ENCODE data around the gene ABCG1. TPM values are rescaled to one million over a fixed set of nuclear protein-coding genes. Genes with fewer than 3 reads are reported as not detected.

Gene ABCG1
- total and polyA plus RNA-seq, 2 donors (not counting 1 experiment from before 2014, with no cell fraction given), result under 0.01 to 0.12 TPM

DNA sequence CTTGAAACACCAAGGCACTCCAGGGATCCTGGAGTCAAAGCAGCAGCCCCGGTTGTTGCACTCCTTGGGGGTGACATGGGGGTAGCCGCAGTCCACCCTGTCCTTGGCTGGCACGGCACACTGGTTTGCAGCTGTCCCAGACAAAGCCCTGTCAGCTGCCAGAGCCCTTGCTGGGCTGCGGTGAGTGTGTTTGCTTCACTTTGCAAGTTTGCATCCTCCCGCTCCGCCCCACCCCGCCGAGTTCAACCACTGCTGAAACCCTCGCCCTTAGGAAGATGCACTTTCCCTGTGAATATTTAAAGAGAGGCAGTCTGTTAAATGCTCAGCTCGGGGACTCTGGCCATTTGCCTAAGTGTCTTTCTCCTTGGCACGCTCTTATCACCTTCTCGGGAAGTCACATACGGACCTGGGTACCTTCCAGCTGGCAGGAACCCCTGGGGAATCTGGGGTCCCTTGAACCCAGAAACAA is 94.6 kb downstream of the ABCG1 start:
- Histone ChIP-seq H2AFZ (ENCODE audit: low read length) (no peak overlapping the region), H3K27ac (ENCODE audit: insufficient read depth, low read length) (no peak overlapping the region), H3K36me3 (ENCODE audit: control insufficient read depth, insufficient read depth, low read length) (no peaks in the 10 kb centered on the region), H3K4me1 (ENCODE audit: control insufficient read depth, extremely low read depth, insufficient read depth, low read length) (no peaks in the 10 kb centered on the region), H3K9me3 (ENCODE audit: control insufficient read depth, insufficient read depth, low read depth, low read length) (no peaks in the 10 kb centered on the region), H3K4me3 (replicated peaks in 1 of 4; ENCODE audit: control extremely low read depth in 1 of 4, insufficient read depth in 1 of 4, low read depth in 3 of 4, low read length in 4 of 4) (no peak overlapping the region), H3K4me2 (ENCODE audit: extremely low read depth, insufficient read depth, low read length) (no peak overlapping the region), H3K9ac (ENCODE audit: insufficient read depth, low read length) (no peak overlapping the region), H4K20me1 (ENCODE audit: control insufficient read depth, extremely low read depth, insufficient read depth, low read length) (no peaks in the 10 kb centered on the region), H3K27me3 (ENCODE audit: control insufficient read depth, insufficient read depth, low read length) (no peaks in the 10 kb centered on the region), H3K79me2 (ENCODE audit: control insufficient read depth, insufficient read depth, low read length) (no peaks in the 10 kb centered on the region)
- no peak for TF ChIP-seq EZH2 (IDR thresholded peaks at IDR 0.05; ENCODE audit: low read length, missing control alignments)
- TF ChIP-seq, protein P1, sequence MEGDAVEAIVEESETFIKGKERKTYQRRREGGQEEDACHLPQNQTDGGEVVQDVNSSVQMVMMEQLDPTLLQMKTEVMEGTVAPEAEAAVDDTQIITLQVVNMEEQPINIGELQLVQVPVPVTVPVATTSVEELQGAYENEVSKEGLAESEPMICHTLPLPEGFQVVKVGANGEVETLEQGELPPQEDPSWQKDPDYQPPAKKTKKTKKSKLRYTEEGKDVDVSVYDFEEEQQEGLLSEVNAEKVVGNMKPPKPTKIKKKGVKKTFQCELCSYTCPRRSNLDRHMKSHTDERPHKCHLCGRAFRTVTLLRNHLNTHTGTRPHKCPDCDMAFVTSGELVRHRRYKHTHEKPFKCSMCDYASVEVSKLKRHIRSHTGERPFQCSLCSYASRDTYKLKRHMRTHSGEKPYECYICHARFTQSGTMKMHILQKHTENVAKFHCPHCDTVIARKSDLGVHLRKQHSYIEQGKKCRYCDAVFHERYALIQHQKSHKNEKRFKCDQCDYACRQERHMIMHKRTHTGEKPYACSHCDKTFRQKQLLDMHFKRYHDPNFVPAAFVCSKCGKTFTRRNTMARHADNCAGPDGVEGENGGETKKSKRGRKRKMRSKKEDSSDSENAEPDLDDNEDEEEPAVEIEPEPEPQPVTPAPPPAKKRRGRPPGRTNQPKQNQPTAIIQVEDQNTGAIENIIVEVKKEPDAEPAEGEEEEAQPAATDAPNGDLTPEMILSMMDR (conservative IDR thresholded peaks at IDR 0.05 in 1 of 2, IDR thresholded peaks at IDR 0.05 in 1 of 2; ENCODE audit: low read depth in 1 of 2, low read length in 2 of 2), result no peak
- DNase-seq (ENCODE audit: low read depth in 2 of 2), result no peak

DNA sequence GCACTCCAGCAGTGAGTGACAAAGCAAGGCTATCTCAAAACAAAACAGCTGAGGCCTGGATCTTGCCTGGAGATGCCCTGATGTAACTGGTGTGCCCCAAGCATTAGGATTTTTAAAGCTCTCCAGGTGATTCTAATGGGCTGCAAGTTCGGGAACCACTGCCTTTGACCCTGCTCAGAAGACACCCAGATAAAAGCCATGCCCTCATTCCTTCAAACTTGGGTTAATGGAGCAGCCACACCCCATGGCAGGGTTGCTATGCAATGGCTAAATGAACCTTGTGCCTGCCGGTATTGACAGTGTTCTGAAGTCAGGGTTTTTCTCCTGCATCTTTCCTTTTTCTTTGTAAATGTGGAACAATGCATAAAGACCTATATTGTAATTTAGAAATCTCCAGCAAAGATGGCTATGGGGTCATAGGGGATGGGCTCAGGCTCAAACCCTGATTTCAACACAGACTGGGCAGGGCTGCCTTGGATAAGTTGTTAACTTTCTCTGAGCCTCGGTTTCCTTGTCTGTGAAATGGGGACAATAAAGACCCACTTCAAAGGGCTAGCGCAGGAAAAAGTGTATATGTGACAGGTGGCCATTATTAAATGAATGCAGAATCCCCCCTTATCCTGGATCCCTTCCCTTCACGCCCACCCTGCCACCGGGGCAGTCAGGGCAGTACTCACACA is 95.8 kb downstream of the ABCG1 start:
- H3K27ac ChIP-seq (ENCODE audit: insufficient read depth, low read length), result no peak overlapping the region
- H4K20me1 ChIP-seq (ENCODE audit: control insufficient read depth, extremely low read depth, insufficient read depth, low read length), result no peaks in the 10 kb centered on the region
- no peaks in the 10 kb centered on the region for H3K4me1 ChIP-seq (ENCODE audit: control insufficient read depth, extremely low read depth, insufficient read depth, low read length)
- no peaks in the 10 kb centered on the region for H3K27me3 ChIP-seq (ENCODE audit: control insufficient read depth, insufficient read depth, low read length)
- no peak overlapping the region for H3K9ac ChIP-seq (ENCODE audit: insufficient read depth, low read length)
- no peak overlapping the region for H3K4me2 ChIP-seq (ENCODE audit: extremely low read depth, insufficient read depth, low read length)
- H2AFZ ChIP-seq (ENCODE audit: low read length), result no peak overlapping the region
- H3K9me3 ChIP-seq (ENCODE audit: control insufficient read depth, insufficient read depth, low read depth, low read length), result no peaks in the 10 kb centered on the region
- H3K79me2 ChIP-seq (ENCODE audit: control insufficient read depth, insufficient read depth, low read length), result no peaks in the 10 kb centered on the region
- no peaks in the 10 kb centered on the region for H3K36me3 ChIP-seq (ENCODE audit: control insufficient read depth, insufficient read depth, low read length)
- DNase-seq (ENCODE audit: low read depth in 2 of 2), result no peak
- TF ChIP-seq, protein P1 (conservative IDR thresholded peaks at IDR 0.05 in 1 of 2, IDR thresholded peaks at IDR 0.05 in 1 of 2; ENCODE audit: low read depth in 1 of 2, low read length in 2 of 2), result no peak
- no peak for TF ChIP-seq EZH2 (IDR thresholded peaks at IDR 0.05; ENCODE audit: low read length, missing control alignments)
- no peak overlapping the region for H3K4me3 ChIP-seq (replicated peaks in 1 of 4; ENCODE audit: control extremely low read depth in 1 of 4, insufficient read depth in 1 of 4, low read depth in 3 of 4, low read length in 4 of 4)

DNA sequence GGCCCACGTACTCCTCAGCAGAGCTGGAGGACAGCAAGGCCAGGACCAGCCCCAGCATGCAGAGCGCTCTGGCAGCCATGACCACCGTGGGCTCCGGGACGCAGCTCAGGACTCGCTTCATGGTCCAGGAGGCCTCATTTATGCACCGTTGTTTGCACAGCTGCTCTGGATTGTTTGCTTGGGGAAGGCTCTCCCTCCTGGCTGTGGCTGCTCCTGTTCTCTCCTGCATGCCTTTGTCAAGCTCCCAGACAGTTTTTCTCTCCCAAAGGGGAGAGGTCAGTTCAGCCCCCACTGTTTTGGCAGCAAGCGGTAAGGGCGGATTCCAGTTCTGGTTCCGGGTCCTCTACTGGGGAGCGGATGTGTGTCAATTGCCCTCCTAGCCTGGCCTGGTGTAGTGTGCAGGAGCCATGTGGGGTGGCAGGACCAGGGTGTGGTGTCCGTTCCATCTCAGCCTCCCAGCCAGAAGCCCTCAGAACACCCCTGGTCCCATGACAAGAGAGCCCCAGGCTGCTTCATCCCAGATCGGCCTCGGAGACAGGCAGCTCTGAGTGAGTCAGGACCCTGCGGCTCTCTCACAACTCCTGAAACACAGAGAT is 96.5 kb downstream of the ABCG1 start, which contains the start of gene TFF3:
TFF3 (minus strand) TSS at position 114 of the 596 bp plus-strand sequence; CDS start at position 79, 35 bp downstream.
- Histone ChIP-seq H3K27me3 (ENCODE audit: control insufficient read depth, insufficient read depth, low read length) (no peaks in the 10 kb centered on the region), H4K20me1 (ENCODE audit: control insufficient read depth, extremely low read depth, insufficient read depth, low read length) (no peaks in the 10 kb centered on the region), H3K36me3 (ENCODE audit: control insufficient read depth, insufficient read depth, low read length) (no peaks in the 10 kb centered on the region), H3K9ac (ENCODE audit: insufficient read depth, low read length) (no peak within 1 kb of the TSS), H3K79me2 (ENCODE audit: control insufficient read depth, insufficient read depth, low read length) (no peaks in the 10 kb centered on the region), H3K9me3 (ENCODE audit: control insufficient read depth, insufficient read depth, low read depth, low read length) (no peaks in the 10 kb centered on the region), H3K4me1 (ENCODE audit: control insufficient read depth, extremely low read depth, insufficient read depth, low read length) (no peaks in the 10 kb centered on the region), H3K27ac (ENCODE audit: insufficient read depth, low read length) (no peak within 1 kb of the TSS), H3K4me3 (replicated peaks in 1 of 4; ENCODE audit: control extremely low read depth in 1 of 4, insufficient read depth in 1 of 4, low read depth in 3 of 4, low read length in 4 of 4) (no peak within 1 kb of the TSS), H3K4me2 (ENCODE audit: extremely low read depth, insufficient read depth, low read length) (no peak within 1 kb of the TSS), H2AFZ (ENCODE audit: low read length) (no peak within 1 kb of the TSS)
- no peak for DNase-seq (ENCODE audit: low read depth in 2 of 2)
- TF ChIP-seq EZH2 (IDR thresholded peaks at IDR 0.05; ENCODE audit: low read length, missing control alignments), result no peak
- TF ChIP-seq, protein P1 (conservative IDR thresholded peaks at IDR 0.05 in 1 of 2, IDR thresholded peaks at IDR 0.05 in 1 of 2; ENCODE audit: low read depth in 1 of 2, low read length in 2 of 2), result no peak
